NCI-H226 (cell line): ENCODE measurements around the gene VWA1.
"Not testable (repeated sequence)": the region's sequence is repeated elsewhere in the genome, so short reads cannot be mapped to it uniquely, and the experiment has no call there.

Experiments
- DNase-seq: peaks from one replicate; pipeline ENCODE4 v3.0.0-alpha.2; 2015

Gene VWA1

DNA sequence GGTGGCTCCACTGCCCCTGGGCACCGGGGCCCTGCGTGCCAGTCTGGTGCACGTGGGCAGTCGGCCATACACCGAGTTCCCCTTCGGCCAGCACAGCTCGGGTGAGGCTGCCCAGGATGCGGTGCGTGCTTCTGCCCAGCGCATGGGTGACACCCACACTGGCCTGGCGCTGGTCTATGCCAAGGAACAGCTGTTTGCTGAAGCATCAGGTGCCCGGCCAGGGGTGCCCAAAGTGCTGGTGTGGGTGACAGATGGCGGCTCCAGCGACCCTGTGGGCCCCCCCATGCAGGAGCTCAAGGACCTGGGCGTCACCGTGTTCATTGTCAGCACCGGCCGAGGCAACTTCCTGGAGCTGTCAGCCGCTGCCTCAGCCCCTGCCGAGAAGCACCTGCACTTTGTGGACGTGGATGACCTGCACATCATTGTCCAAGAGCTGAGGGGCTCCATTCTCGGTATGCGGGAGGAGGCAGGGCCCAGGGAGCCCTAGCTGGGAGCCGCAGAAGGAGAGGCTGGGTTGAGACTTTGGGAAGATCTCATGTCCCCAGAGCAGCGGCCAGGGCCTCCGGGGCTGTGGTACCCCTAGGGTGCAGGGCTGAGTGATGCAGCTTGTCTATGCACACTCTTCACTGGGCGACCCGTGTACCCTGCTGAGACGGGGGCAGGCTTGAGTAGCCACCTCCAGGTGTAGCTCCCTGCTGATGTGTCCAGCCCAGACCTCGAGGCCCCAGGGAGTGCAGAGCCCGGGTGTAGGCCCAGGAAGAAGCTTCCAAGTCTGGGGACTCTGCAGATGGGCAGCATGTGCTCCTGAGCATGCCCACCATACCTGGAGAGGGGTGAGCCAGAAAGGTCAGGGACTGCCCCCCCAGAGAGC lies 1.8 kb downstream of the VWA1 start:
- no peak for DNase-seq

DNA sequence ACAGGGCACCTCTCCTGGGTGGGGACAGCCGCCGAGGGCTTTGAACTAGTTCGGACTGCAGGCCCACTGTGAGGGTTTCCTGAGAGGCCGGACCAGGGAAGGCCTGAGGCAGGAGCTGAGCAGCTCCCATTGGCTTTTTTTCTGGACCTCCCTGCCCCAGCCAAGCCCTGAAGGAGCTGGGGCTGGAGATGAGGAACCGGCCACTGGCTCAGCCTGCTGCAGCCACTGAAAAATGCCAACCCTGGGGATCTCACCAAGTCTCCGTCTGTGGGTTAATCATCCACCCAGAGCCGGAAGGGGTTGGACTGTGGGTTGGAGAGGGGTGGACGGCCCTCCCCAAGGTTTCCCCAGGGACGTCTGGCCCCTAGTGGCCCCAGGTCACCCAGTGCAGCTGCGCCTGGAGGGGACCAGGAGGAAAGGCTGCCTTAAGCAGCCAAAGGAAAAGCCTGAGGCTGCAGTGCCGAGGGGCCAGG lies 2.5 kb downstream of the VWA1 start:
- no peak for DNase-seq

DNA sequence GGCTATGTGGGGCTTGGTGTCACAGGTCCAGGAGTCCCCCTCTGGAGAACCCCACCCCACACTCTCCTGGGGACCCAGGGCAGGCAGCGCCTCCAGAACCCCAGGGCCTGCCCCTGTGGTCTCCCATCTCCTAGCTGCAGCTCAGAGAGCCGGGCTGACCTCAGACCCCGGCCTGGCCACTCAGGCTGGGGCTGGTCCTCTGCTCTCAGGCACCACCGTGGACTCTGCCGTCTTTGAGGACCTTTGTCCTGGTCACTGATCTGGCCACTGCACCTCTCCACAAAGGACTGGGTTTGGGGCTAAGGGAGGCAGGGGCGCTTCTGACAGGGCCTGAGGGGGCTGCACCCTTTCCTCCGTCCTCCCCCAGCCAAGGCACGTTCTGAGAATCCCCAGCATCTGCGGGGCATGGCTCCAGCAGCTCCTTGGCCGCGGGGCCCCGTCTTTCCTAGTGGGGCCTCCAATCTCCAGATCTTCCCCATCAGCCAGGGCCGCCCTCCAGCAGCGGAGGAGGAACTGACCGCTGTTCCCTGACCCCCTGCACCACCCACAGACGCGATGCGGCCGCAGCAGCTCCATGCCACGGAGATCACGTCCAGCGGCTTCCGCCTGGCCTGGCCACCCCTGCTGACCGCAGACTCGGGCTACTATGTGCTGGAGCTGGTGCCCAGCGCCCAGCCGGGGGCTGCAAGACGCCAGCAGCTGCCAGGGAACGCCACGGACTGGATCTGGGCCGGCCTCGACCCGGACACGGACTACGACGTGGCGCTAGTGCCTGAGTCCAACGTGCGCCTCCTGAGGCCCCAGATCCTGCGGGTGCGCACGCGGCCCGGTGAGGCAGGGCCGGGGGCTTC lies 3.3 kb downstream of the VWA1 start:
- DNase-seq = no peak

DNA sequence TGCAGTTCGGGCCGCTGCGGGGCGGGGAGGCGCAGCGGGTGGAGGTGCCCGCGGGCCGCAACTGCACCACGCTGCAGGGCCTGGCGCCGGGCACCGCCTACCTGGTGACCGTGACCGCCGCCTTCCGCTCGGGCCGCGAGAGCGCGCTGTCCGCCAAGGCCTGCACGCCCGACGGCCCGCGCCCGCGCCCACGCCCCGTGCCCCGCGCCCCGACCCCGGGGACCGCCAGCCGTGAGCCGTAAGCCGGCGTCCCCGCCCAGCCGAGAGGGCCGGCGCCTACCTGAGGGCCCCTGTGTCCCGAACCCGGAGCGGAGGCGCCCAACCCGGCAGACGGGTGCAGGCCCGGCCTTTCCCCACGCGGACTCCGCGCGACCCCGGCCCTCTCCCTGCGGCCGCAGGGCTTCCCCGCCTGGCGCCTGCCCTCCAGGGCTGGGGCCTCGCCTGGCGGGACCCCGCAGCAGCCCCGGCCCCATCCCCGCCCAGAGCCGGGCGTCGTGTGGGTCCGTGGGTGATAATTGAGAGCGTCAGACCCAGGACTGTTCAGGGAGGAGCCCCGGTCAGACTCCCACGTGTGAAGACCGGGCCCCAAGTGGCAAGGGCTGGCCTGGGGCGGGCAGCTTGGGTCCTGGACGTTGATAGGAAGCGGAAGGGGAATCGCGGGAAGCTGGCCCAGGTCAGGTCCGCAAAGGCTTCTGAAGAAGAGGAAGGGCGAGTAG lies 4.2 kb downstream of the VWA1 start:
- DNase-seq = no peak

DNA sequence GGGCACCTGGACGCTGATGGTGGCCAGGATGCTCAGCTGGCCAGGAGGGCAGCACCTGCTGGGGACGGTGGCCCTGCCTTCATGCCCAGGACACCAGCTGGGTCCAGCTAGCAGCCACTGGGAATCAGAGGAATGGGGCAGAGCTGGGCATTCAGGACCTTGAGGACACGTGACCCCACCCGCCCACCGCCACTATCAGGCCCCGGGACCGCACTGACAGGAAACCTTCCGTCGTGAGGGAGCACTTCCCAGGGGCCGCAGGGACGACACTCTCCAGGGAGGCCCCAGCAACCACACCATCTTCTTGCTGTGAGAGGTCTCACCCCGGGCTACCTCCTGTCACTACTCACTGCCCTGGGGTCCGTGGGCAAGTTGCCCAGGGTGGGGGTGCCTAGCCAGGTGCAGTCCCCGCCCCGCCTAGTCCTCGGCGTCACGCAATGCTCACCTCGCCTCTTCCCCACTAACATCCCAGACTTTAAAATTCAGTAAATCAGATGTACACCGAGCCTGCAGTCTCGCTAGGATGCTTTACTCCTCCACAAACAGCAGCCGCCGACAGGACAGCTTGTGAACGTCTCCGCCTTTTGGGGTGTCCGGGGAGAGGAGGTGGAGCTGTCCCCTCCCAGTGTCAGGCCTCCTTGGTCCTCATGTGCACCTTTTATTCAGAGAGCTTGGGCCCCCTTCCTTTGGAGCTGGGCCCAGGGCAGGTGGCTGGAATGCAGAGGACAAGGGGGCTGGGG lies 4.9 kb downstream of the VWA1 start:
- no peak for DNase-seq

DNA sequence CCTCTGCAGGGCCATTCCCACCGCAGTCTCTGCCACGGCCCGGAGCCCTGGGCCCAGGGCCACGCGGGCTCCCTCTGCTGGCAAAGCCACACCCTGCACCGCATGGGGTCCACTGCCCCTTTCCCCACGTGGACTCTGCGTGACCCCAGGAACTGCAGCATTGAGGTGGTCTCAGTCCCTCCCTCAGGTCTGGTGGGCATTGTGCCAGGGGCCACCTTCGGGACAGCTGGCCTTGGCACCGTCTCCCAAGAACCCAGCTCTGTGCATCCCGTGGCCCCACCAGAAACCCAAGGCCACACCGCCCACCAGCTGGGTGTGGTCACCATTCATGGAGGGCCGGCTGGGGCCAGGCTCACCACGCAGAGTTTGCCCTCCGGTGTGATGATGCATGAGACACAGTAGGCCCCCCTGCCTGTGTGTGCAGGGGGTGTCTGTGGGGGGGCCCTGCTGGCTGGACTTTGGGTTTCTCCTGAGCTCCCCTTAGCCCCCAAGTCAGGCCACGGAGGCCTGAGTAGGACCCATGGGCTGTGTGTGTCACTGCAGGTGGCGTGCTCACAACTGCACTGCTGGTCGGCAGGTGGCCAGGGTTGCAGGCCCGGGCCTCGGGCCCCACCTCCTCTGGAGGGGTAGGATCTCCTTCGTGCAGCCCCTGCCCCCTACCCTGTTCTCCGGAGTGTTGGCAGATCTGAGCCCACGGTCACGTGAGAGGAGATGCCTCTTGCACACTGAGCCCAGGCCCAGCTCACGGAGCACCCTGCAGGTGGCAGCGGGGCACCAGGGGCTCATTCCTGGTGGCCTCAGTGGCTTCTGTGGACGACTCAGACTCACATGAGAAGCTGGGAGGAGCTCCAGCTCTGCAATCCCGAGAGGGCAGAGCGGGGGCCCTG lies 5.8 kb downstream of the VWA1 start:
- DNase-seq = no peak

DNA sequence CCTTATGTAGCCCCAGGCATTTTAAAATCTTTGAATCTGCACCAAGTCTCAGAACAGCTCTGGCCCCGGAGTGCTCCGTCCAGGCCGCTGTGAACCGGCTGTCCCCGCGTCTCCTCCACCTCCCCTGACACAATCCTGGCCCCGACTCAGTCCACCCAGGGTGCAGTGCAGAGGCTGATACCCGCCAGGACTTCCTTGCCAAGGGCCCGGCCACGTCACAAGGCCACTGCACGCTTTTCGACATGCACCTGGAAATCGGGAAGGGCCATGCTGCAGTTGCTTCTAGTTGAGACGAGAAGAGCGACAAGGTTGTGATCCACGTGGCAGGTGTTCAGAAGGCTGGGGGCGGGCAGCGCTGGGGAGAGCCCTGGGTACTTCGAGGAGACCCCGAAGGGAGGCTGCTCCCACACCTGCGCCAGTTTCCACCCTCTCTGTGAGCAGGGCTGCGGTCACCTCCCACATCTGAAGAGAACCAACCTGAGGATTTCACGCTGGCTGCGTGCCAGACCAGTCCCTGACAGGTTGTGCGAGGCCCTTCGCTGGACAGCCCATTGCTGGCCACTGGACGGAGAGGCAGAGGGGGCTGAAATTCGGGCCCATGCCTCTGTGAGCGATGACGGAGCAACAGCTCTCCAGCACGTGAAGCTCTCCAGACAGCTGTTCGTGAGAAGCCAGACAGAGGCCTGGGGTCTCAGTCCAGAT lies 6.7 kb downstream of the VWA1 start:
- no peak for DNase-seq

DNA sequence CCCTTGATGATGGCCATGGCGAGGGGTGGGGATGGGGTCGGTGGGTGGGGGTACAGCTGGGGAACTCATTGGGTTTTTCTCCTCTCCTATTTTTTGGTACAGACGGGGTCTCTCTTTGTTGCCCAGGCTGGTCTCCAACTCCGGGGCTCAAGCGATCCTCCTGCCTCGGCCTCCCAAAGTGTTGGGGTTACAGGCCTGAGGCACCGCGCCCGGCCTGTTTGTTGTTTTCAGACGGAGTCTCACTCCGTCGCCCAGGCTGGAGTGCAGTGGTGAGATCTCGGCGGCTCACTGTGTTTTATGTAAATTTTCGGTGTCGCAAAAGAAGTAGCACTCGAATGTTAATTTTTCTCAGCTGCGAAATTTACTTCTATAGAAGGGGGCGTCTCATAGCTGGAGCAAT lies 11.1 kb downstream of the VWA1 start:
- not testable (repeated sequence) for DNase-seq

DNA sequence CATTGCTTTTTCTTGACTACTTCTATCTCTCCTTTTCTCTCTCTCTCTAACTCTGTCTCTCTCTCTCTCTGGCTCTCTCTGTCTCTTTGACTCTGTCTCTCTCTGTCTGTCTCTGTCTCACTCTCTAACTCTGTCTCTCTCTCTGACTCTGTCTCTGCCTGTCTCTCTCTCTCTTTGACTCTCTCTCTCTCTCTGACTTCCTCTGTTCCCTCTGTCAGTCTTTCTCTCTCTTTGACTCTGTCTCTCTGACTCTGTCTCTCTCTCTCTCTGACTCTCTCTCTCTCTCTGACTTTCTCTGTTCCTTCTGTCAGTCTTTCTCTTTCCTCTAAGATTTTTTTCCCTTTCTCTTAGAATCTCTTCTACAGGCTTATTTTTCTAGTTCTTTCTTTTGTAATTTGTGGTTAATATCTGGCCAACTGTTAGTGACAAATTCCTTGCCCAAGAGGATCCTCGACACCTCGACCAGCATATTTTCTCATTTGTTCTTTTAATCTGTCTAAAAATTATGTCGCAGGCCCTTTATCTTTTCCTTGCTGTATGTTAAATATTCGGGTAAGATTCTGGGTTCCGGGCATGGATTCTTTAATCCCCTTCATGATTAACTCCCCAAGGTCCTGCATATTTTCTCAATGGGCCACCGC lies 13.7 kb downstream of the VWA1 start, which contains the start of gene ATAD3C:
Gene ATAD3C, plus strand, starts transcription at position 591 of the 641 bp plus-strand sequence. CDS start 995 bp downstream, outside the sequence.
- DNase-seq = no peak

DNA sequence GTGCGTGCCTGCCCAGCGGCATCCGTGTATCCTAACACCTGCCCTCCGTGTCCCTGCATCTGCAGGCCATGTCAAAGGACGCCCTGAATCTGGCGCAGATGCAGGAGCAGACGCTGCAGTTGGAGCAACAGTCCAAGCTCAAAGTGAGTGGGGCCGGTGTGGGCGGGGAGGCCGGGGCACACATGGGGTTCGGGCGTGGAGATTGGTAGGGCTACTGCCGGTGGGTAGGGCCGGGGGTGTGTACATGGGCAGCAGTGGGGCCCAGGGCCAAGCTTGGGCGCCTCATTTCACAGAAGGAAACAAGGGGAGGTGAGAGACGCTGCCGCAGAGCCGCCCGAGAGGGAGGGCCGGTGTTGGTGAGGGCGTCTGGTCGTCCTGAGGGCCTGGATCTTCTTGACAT lies 15.1 kb downstream of the VWA1 start:
- not testable (repeated sequence) for DNase-seq

DNA sequence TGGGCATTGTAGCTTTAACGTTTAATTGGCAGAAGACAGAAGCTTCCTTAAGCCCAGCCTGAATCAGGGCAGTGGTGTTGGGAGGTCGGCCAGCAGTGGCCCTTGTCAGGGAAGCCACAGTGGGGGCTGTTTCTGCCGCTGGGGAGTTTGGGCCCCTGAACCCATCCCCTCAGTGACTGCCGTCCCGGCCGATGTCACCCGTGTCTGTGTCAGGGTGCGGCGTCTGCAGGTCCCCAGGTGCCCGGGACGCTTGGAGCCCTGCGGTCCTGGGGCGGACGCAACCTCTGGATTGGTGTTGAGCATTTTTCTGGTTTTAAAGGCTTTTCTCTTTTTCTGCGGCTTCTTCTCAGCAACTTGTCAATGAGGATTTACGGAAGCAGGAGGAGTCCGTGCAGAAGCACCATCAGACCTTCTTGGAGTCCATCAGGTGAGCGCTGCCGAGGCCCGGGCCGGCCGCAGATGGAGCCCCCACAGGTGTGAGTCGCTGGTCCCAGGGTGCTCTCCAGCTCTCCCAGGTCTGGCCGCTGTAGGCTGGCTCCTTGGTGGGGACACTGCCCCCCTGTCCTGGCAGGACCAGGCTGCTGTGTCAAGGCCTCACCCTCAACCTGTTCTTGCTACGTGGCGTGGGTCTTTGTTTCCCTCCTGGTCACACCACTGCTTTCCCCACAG lies 16.3 kb downstream of the VWA1 start:
- DNase-seq = no peak

DNA sequence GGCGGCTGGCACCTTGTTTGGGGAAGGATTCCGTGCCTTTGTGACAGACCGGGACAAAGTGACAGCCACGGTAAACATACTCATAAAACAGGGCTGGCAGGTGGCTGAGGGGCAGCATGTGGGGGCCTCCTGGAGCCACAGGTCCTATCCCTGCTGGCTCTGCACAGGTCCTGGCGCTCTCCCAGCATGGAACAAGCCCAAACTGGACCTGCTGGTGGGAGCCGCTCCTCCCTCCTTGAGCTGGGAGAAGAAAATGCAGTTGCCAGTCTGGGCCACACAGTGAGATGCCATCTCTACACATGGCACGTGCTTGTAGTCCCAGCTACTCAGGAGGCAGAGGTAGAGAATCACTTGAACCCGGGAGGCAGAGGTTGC lies 16.9 kb downstream of the VWA1 start:
- not testable (repeated sequence) for DNase-seq

DNA sequence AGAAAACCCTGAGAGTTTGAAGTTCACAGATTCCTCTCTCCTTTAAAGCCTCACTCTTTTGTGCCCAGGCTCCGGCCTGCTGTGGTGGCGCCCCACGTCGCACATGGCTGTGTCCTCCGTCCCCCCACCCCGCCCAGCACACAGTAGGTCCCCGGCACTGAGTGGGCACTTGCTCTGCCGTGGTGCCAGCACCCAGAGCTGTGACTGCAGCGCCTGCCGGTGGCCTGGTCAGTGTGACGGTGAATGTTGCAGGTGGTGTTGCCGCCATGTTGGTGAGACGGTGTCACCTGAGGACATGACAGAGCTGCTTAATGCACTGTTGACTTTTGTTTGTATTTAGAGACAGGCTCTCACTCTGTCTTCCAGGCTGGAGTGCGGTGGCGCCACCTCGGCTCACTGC lies 17.4 kb downstream of the VWA1 start:
- no peak for DNase-seq

DNA sequence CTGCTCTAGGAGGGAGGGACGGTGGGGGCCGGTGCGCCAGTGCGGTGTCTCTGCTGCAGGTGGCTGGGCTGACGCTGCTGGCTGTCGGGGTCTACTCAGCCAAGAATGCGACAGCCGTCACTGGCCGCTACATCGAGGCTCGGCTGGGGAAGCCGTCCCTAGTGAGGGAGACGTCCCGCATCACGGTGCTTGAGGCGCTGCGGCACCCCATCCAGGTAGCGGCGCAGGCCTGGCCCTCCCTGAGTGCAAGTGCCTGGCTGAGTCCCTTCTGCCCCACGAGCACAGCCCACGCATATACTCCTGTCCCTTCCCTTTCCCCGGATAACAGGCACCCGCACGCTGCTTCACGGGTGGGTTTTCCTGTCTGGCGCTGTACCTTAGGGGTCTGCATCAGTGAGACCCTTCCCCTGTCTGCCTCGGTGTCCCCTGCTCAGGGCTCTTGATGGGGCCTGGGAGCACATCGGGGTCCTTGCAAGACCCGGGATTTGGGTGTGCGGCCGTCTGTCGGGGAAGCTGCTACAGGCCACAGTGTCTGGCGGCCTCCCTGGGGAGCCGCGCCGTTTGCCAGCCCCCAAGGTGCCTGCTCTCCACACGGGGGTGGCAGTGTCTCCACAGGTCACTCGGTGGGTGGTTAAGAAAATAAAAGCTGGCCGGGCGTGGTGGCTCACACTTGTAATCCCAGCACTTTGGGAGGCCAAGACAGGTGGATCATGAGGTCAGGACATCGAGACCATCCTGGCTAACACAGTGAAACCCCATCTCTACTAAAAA lies 19.0 kb downstream of the VWA1 start:
- DNase-seq = not testable (repeated sequence)

DNA sequence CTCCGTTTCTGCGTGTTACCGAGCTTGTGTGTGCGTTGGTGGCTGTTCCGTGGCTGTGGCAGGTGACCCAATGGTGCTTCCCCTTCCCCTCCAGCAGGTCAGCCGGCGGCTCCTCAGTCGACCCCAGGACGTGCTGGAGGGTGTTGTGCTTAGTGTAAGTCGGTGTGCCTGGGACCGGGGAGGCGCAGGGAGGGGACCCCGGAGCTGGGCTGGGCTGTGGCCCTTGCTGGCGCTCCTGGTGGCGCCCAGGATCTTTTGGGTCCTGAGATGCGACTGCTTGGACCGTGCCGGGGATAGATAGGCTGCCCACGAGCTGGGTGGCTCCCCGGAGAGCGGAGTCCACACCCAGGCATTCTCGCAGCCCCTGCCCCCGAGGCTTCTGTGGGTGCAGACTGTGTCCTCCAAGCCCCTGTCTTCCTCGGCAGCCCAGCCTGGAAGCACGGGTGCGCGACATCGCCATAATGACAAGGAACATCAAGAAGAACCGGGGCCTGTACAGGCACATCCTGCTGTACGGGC lies 19.9 kb downstream of the VWA1 start:
- no peak for DNase-seq

DNA sequence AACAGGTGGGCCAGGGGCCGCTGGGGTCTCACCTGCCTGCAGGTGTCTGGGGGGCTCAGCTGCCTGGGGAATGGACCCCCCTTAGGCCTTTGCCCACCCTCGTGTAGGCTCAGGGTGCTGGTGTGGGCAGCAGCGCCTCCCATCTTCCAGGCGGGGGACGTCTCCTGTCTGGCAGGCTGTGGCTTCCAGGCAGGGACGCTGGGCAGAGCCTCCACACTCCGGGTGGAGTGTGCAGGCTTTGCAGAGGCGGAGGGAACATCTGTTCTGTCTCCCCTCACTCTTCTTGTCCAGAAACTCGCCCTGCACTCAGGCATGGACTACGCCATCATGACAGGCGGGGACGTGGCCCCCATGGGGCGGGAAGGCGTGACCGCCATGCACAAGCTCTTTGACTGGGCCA lies 20.4 kb downstream of the VWA1 start:
- DNase-seq = not testable (repeated sequence)

DNA sequence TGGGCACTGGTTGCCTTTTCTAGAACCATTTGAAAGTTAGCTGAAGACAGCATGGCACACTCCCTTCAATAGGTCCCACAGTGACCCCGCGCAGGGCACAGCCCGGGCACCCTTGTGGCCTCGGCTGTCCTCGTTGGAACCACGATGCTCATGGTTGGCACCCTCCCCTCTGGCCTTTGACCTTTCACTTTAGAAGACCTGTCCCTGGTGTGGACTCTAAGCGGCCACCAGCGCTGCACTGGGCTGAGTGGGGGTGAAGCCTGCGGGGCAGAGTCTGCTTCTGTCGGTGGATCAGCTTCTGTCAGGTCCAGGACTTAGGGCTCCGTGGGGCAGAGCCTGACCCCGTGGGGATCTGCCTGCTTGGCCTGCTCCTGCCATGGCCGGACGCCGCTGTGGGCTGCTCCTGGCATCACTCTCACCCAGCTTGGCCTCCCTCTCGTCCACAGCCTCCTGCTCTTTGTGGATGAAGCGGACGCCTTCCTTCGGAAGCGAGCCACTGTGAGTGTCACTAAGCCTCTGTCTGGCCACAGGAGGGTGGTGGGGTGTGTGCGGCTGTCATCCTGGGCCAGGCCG lies 21.3 kb downstream of the VWA1 start:
- DNase-seq = not testable (repeated sequence)

DNA sequence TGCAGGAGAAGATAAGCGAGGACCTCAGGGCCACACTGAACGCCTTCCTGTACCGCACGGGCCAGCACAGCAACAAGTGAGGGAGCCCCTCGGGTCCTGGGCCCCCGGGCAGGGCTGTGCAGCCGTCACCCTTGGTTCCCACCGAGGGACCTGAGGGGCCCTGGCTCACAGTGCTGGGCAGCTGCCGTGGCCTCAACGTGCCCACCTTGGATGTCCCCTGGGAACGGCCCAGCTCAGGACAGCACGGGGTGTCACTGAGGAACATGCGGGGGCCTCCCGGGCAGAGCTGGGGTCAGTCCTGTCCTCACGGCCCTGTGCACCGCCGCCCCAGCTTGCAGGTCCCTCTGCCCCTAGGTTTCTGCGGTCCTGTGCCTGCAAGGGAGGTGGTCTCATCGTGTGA lies 23.7 kb downstream of the VWA1 start:
- DNase-seq = not testable (repeated sequence)
